Subcutaneous abdominal adipose tissue (tissue), 5 donors: ENCODE data around the gene ZBTB43.

Source experiments
- H3K27ac ChIP-seq: one replicate; pipeline ENCODE4 v1.7.0; 2013; ENCODE audit warnings: low read depth, mild to moderate bottlenecking, inconsistent platforms, low read length, moderate library complexity
- H3K27me3 ChIP-seq, 5 donors: one replicate each; pipeline ENCODE4 v1.7.0; 2013; ENCODE audit warnings: low read length in 5 of 5, inconsistent platforms in 1 of 5; ENCODE audit not compliant: control insufficient read depth in 5 of 5, insufficient read depth in 4 of 5
- H3K36me3 ChIP-seq, 5 donors: one replicate each; pipeline ENCODE4 v1.7.0; 2013; ENCODE audit warnings: low read length in 5 of 5; ENCODE audit not compliant: control insufficient read depth in 5 of 5, insufficient read depth in 5 of 5
- H3K4me1 ChIP-seq, 5 donors: one replicate each; pipeline ENCODE4 v1.7.0; 2013; ENCODE audit warnings: low read length in 5 of 5, mild to moderate bottlenecking in 3 of 5, moderate library complexity in 1 of 5; ENCODE audit not compliant: control insufficient read depth in 5 of 5, insufficient read depth in 5 of 5
- H3K4me3 ChIP-seq, 5 donors: one replicate each; pipeline ENCODE4 v1.7.0; 2013; ENCODE audit warnings: low read length in 5 of 5, low read depth in 1 of 5
- H3K9ac ChIP-seq, 5 donors: one replicate each; pipeline ENCODE4 v1.7.0; 2013; ENCODE audit warnings: low read length in 5 of 5, mild to moderate bottlenecking in 4 of 5, moderate library complexity in 3 of 5
- H3K9me3 ChIP-seq, 5 donors: one replicate each; pipeline ENCODE4 v1.7.0; 2013; ENCODE audit warnings: low read length in 5 of 5; ENCODE audit not compliant: control insufficient read depth in 5 of 5
- donor health status: healthy.
- donor health status: healthy.
- donor health status: healthy.
- donor health status: healthy.
- donor health status: healthy.

The ZBTB43 gene, protein sequence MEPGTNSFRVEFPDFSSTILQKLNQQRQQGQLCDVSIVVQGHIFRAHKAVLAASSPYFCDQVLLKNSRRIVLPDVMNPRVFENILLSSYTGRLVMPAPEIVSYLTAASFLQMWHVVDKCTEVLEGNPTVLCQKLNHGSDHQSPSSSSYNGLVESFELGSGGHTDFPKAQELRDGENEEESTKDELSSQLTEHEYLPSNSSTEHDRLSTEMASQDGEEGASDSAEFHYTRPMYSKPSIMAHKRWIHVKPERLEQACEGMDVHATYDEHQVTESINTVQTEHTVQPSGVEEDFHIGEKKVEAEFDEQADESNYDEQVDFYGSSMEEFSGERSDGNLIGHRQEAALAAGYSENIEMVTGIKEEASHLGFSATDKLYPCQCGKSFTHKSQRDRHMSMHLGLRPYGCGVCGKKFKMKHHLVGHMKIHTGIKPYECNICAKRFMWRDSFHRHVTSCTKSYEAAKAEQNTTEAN

DNA sequence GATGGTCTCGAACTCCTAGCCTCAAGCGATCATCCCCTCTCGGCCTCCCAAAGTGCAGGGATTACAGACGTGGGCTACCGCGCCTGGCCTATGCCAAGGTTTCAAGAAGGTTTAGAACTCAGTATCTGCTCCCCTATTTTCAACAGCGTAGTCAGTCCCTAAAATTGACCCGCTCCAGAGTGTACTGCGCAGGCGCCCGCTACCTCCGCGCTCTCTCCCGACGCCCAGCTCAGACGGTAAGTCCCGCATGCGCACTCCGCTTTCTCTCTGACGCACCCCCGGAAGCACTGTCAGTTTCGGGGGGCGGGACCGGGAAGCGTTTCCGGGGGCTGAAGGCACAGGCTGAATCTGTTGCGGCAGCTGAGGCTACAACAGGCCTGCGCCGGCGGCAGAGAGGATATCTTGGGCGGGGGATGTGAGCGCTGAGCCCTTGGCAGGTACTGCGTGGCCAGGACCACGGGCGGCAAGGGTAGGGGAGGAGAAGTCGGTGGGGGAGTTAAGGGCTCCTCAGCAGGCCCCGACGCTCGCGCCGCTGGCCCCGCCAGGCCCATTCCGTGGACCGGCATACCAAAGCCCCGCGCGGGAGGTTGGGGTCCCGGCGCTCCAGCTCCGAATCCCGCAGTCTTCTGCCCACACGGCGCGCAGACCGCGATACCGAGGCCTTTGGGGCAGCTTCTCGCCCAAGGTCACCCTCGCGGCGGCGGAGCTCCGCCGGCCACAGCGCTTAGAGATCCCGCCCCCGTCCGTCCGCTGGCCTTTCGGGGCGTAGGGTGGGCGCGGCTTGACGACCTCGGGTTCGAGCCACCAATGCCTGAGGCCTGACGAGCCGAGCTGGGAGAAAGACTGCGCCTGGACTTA lies at the start of gene ZBTB43:
TSS of gene ZBTB43 (plus strand) at position 345 of the 858 bp plus-strand sequence. CDS start 27,470 bp downstream, outside the sequence.
- Histone ChIP-seq H3K27ac (peak within 1 kb of the TSS; percentile 93), H3K4me3 (peak within 1 kb of the TSS; percentile 84 to 97 (median 91)), H3K9me3 (no peaks in the 10 kb centered on the region), H3K9ac (peak within 1 kb of the TSS; percentile 91 to 100 (median 95)), H3K36me3 (peaks cover 0 to 9% (median 5%) of the 10 kb centered on the region in 5 donors), H3K27me3 (no peaks in the 10 kb centered on the region), H3K4me1 (peaks cover 0 to 39% (median 28%) of the 10 kb centered on the region in 5 donors)

DNA sequence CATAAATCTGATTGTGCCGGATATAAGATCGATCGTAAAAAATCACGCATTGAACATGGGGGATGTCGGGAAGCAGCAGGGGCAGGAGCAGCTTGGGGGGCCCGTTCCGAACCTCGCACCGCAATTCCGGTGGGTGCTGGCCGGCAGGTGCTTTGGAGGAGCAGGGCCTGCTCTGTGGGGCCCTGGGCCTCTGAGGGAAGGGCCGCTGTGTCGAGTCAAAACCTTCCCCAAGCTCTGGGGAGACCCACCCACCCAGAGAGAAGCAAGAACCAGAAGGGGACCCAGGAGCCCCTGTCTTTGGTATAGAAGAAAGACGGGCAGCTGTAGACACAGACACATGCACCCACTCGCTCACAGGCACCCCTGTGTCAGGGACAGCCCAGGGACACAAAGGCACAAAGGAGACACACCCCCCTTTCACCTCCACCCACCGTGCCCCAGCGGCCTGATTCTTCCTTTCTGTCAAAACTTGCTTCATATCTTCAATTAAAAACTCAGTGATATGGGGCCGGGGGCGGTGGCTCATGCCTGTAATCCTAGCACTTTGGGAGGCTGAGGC lies 49.4 kb upstream of the ZBTB43 start:
- Histone ChIP-seq H3K4me3 (no peak overlapping the region), H3K9ac (no peak overlapping the region)

DNA sequence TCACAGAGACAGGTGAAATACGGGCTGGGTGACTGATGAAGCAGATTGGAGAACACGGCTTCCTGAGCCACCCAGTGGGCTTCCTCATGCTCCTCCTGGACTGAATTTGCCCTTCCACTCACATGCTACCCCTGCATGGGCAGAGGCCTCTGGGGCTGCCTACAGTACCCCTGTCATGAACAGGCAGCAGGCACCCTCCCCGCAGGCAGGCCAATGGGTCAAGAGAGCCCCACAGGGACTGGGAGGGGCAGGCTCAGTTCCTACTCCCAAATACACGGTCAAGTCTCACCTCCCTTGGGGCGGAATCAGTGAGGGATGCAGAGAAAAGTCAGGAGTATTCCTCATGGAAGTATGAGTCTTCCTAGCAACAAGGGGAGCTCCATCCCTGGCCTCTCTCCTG lies 48.6 kb upstream of the ZBTB43 start:
- Histone ChIP-seq H3K4me3 (no peak overlapping the region), H3K9me3 (no peaks in the 10 kb centered on the region), H3K27ac (no peak overlapping the region), H3K9ac (no peak overlapping the region), H3K36me3 (no peaks in the 10 kb centered on the region), H3K27me3 (peaks cover 0 to 25% (median 9%) of the 10 kb centered on the region in 5 donors), H3K4me1 (no peaks in the 10 kb centered on the region)

More for the DNA sequence above, 49.4 kb upstream of the ZBTB43 start:
- Histone ChIP-seq H3K9me3 (no peaks in the 10 kb centered on the region), H3K27me3 (peaks cover 4 to 28% (median 14%) of the 10 kb centered on the region in 5 donors), H3K36me3 (no peaks in the 10 kb centered on the region), H3K4me1 (no peaks in the 10 kb centered on the region), H3K27ac (no peak overlapping the region)

DNA sequence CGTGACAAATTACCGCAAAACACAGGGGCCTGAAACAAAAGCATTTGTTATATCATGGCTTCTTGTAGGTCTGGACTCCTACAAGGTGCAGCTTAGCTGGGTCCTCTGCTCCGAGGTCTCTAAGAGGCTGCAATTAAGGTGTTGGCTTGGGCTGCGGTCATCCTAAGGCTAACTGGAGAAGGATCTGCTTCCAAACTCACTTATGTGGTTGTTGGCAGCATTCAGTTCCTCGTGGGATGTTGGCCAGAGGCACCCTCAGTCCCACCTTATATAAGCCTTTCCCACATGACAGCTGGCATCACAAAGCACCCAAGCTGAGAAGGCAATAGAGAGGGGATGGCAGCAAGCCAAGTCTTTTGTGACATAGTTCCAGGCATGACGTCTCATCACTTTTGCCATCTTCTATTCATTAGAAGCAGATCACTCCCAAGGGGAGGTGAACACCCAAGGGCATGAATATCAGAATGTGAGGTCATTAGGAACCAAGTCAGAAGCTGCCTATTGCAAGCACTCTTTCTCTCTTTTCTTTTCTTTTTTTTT lies 47.9 kb upstream of the ZBTB43 start:
- no peak overlapping the region for H3K4me3 ChIP-seq
- peaks cover 0 to 22% (median 9%) of the 10 kb centered on the region in 5 donors for H3K27me3 ChIP-seq
- H3K9ac ChIP-seq: no peak overlapping the region
- no peaks in the 10 kb centered on the region for H3K36me3 ChIP-seq
- H3K9me3 ChIP-seq: no peaks in the 10 kb centered on the region
- H3K27ac ChIP-seq: no peak overlapping the region
- no peaks in the 10 kb centered on the region for H3K4me1 ChIP-seq

DNA sequence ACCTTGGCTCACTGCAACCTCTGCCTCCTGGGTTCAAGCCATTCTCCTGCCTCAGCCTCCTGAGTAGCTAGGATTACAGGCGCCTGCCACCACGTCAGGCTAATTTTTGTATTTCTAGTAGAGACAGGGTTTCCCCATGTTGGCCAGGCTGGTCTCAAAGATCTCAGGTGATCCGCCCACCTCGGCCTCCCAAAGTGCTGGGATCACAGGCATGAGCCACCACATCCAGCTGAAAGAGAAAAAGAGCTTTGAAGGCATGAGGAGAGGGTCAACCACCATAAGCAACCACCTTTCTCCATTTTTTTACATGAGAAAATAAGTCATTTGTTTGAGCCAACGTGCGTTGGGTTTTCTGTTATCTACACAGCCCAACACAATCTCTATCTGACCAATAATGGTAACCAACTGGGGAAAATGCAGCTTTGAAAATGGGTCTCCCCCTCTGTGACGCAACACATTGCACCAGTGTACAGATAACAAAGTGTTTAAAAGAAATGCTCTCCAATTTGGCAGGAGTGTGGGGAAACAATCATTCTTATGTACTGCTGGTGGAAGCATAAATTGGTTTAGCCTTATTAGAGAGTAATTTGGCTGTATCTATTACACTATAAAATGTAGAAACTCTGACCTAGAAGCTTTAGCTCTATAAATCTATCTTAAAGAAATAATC lies 45.8 kb upstream of the ZBTB43 start:
- H3K27ac ChIP-seq: no peak overlapping the region
- H3K4me3 ChIP-seq: no peak overlapping the region
- H3K4me1 ChIP-seq: no peaks in the 10 kb centered on the region
- H3K27me3 ChIP-seq: peaks cover 0 to 18% (median 7%) of the 10 kb centered on the region in 5 donors
- no peak overlapping the region for H3K9ac ChIP-seq
- no peaks in the 10 kb centered on the region for H3K9me3 ChIP-seq
- H3K36me3 ChIP-seq: no peaks in the 10 kb centered on the region

DNA sequence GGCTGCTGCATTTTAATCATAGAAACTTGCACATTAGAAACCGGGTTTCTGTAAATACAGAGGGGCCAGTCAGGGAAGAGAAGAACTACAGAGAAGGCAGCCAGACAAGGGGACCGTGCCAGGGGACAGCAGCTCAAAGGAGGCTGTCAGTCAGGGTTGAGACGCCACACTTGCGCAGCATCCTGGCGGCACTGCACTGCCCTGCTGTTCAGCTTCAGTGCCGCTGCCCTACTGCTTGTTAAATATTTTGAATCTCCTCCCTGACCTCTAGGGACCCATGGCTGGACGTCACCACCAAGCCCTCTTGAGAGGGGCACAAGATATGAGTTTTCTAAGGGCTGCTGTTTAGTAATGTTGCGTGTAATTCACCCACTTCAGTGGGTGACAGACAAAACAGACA lies 43.6 kb upstream of the ZBTB43 start:
- no peaks in the 10 kb centered on the region for H3K4me1 ChIP-seq
- no peak overlapping the region for H3K4me3 ChIP-seq
- peaks cover 0 to 11% (median 5%) of the 10 kb centered on the region in 5 donors for H3K27me3 ChIP-seq
- H3K27ac ChIP-seq: no peak overlapping the region
- no peaks in the 10 kb centered on the region for H3K9me3 ChIP-seq
- no peak overlapping the region for H3K9ac ChIP-seq
- no peaks in the 10 kb centered on the region for H3K36me3 ChIP-seq

DNA sequence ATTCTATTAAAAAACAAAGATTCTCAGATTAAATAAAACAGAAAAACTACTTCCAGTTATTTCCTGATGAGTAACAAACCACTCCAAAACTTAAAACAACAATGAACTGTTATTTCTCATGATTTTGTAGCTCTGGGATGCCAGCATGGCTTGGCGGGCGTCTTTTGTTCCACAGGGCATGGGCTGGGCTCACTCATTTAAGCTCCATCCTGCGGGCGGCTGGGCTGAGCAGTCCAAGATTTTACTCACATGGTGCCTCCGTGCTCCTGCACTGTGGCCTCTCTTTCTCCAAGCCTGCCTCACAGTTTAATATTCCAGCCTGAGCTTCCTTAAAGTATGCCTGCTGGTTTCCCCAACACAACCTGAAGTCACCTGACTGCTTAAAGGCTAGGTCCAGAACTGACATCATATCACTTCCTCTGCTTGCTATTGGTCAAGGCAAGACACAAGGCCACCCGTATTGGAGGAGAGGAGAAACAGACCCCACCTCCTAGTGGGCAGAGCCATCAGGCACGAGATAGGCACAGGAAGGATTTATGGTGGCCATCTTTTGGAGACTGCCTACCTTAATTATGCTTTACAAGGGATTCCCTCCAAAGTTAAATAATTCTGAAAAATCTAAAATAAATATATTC lies 41.6 kb upstream of the ZBTB43 start:
- Histone ChIP-seq H3K36me3 (no peaks in the 10 kb centered on the region), H3K27me3 (peaks cover 0 to 9% (median 2%) of the 10 kb centered on the region in 5 donors), H3K9me3 (no peaks in the 10 kb centered on the region), H3K4me3 (no peak overlapping the region), H3K27ac (no peak overlapping the region), H3K9ac (no peak overlapping the region), H3K4me1 (no peaks in the 10 kb centered on the region)

DNA sequence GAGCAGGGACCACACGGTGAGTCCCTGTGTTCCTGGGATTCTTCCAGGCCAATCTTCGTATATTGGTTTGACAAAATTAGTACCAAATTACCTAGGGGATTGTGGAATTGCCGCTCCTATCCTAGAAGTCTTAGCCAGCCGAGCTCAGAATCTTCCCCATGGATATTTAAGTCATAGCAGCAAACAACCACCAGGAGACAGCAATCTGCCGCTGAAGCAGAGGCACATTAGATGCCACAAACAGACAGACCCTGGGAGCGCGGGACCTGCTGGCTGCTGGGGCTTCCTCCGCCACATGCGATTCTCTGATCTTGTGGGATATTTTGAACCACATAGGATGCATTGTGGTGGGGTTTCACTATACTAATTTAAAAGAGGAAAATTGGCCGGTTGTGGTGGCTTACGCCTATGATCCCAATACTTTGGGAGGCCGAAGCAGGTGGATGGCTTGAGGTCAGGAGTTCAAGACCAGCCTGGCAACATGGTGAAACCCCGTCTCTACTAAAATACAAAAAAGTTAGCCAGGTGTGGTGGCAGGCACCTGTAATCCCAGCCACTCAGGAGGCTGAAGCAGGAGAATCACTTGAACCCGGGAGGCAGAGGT lies 31.7 kb upstream of the ZBTB43 start:
- H3K9ac ChIP-seq: no peak overlapping the region
- peaks cover 3 to 20% (median 9%) of the 10 kb centered on the region in 5 donors for H3K27me3 ChIP-seq
- H3K4me1 ChIP-seq: peaks cover 0 to 3% (median 0%) of the 10 kb centered on the region in 5 donors
- H3K36me3 ChIP-seq: no peaks in the 10 kb centered on the region
- peaks cover 0 to 7% (median 4%) of the 10 kb centered on the region in 5 donors for H3K9me3 ChIP-seq
- no peak overlapping the region for H3K27ac ChIP-seq
- H3K4me3 ChIP-seq: no peak overlapping the region

DNA sequence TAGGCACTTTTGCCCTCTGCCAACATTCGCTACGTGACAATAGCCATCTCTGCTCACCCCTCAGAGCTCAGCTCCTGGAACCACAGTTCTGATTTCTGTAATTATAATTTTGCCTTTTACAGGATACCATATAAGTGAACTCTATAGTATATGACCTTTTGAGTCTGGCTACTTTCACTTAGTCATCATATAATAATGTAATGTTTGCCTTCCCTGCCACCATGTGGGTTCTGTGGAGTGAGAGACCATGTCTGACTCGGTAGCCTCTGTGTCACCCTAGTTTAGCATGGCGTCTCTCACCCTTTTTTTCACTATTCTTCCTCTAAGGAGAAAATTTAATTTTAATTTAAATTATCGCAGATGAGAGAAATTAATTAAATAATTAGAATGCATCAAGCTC lies 28.9 kb upstream of the ZBTB43 start:
- Histone ChIP-seq H3K9me3 (no peaks in the 10 kb centered on the region), H3K9ac (no peak overlapping the region), H3K27me3 (peaks cover 12 to 32% (median 15%) of the 10 kb centered on the region in 5 donors), H3K4me1 (peaks cover 0 to 3% (median 0%) of the 10 kb centered on the region in 5 donors), H3K4me3 (no peak overlapping the region), H3K27ac (no peak overlapping the region), H3K36me3 (no peaks in the 10 kb centered on the region)
